Left lung (tissue), 10 donors: ENCODE measurements around the gene CDC73. TPM values are rescaled to one million over a fixed set of nuclear protein-coding genes. Genes with fewer than 3 reads are reported as not detected.

Source experiments
- ATAC-seq: fragments of 200-7000 bp; cut with Tn5 transposase; one replicate; pipeline ENCODE4 v1.9.1; 2020; ENCODE audit warnings: moderate library complexity
- DNase-seq, 4 donors: peaks; one replicate each; pipeline ENCODE4 v3.0.0-alpha.2; 2013 to 2020
- H3K27ac ChIP-seq, 2 donors: fragments of 200-600 bp; sonication (generic) in 1 of 2; one replicate each; pipeline versions ENCODE4 v1.5.0 to v1.8.0; 2020 to 2021
- H3K27me3 ChIP-seq, 2 donors: fragments of 200-600 bp; sonication (generic) in 1 of 2; one replicate each; pipeline versions ENCODE4 v1.5.0 to v1.8.0; 2020 to 2021
- H3K36me3 ChIP-seq, 2 donors: fragments of 200-600 bp; sonication (generic) in 1 of 2; one replicate each; pipeline versions ENCODE4 v1.5.0 to v1.8.0; 2020 to 2021
- H3K4me1 ChIP-seq, 2 donors: fragments of 200-600 bp; one replicate each; pipeline ENCODE4 v1.8.0; 2021
- H3K4me3 ChIP-seq, 2 donors: fragments of 200-600 bp; sonication (generic) in 1 of 2; one replicate each; pipeline versions ENCODE4 v1.5.0 to v1.8.0; 2020 to 2021; ENCODE audit warnings: mild to moderate bottlenecking in 1 of 2
- H3K9me3 ChIP-seq, 2 donors: fragments of 200-600 bp; sonication (generic) in 1 of 2; one replicate each; pipeline versions ENCODE4 v1.5.0 to v1.8.0; 2020 to 2021
- intact Hi-C, 2 donors: fragments of 100-400 bp; cut with DNase I; formaldehyde crosslinking; loops; one replicate each; pipeline versions ENCODE4 v1.11.2 to v1.14.2; 2022
- polyA plus RNA-seq, 6 donors: library from polyadenylated mRNA; unstranded; fragments of 120-200 nt; gene quantifications; one replicate each; pipeline ENCODE4 v1.2.1, GENCODE V29; 2013; ENCODE audit not compliant: insufficient read length in 6 of 6
- total RNA-seq, 2 donors: library from RNA; stranded (reverse); fragmentation: NEBNext Ultra II Directional; extraction: Animal tissue kit (Norgen Biotek cat#: 25700); gene quantifications; one replicate each; pipeline ENCODE4 v1.2.1, GENCODE V29; 2021
- TF ChIP-seq, protein P1 (sequence below), 2 donors: fragments of 200-600 bp; sonication (generic) in 1 of 2; IDR thresholded peaks; one replicate each; pipeline versions ENCODE4 v1.5.0 to v1.8.0; 2021; ENCODE audit warnings: antibody characterized with exemption in 2 of 2
- donor health status: DM: no; HTN: yes; CAD: no.
- donor health status: DM: no; HTN: no; CAD: no.

CDC73 gene
- total and polyA plus RNA-seq, 8 donors: 45.2 to 56.4 (median 53.2) TPM

DNA sequence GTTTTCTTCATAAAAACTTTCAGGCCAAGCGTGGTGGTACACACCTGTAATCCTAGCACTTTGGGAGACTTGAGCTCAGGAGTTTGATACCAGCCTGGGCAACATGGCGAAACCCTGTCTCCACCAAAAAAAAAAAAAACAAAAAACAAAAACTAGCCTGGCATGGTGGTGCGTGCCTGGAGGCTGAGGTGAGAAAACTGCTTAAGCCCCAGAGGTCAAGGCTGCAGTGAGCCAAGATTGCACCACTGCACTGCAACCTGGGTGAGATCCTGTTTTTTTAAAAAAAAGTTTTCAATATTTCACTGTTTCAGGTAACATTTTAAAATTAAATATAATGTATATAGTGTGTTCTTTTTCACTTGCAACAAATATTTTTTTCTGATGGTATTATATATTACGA, 78.1 kb downstream of the CDC73 start:
- no peak overlapping the region for H3K4me3 ChIP-seq
- H3K36me3 ChIP-seq: peaks cover 0 to 4% of the 10 kb centered on the region in 2 donors
- no peaks in the 10 kb centered on the region for H3K27me3 ChIP-seq
- no peak overlapping the region for H3K27ac ChIP-seq
- ATAC-seq: no peak
- intact Hi-C loops: no loop called here
- TF ChIP-seq, protein P1, sequence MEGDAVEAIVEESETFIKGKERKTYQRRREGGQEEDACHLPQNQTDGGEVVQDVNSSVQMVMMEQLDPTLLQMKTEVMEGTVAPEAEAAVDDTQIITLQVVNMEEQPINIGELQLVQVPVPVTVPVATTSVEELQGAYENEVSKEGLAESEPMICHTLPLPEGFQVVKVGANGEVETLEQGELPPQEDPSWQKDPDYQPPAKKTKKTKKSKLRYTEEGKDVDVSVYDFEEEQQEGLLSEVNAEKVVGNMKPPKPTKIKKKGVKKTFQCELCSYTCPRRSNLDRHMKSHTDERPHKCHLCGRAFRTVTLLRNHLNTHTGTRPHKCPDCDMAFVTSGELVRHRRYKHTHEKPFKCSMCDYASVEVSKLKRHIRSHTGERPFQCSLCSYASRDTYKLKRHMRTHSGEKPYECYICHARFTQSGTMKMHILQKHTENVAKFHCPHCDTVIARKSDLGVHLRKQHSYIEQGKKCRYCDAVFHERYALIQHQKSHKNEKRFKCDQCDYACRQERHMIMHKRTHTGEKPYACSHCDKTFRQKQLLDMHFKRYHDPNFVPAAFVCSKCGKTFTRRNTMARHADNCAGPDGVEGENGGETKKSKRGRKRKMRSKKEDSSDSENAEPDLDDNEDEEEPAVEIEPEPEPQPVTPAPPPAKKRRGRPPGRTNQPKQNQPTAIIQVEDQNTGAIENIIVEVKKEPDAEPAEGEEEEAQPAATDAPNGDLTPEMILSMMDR (IDR thresholded peaks at IDR 0.05): no peak
- no peak for DNase-seq
- H3K9me3 ChIP-seq: no peaks in the 10 kb centered on the region
- H3K4me1 ChIP-seq: no peaks in the 10 kb centered on the region

- ATAC-seq (no peak), DNase-seq (no peak)
- Histone ChIP-seq H3K36me3 (peaks cover 0 to 14% of the 10 kb centered on the region in 2 donors), H3K4me1 (no peaks in the 10 kb centered on the region), H3K4me3 (no peak overlapping the region), H3K9me3 (peaks cover 0 to 2% of the 10 kb centered on the region in 2 donors), H3K27ac (no peak overlapping the region), H3K27me3 (no peaks in the 10 kb centered on the region)
- TF ChIP-seq, protein P1 (IDR thresholded peaks at IDR 0.05): no peak
- intact Hi-C loops: no loop called here
Measured at GRCh38 chr1:193201021-193201420, 79.2 kb downstream of the CDC73 start.

- intact Hi-C loops: no loop called here
- Histone ChIP-seq H3K27me3 (no peaks in the 10 kb centered on the region), H3K36me3 (peaks cover 0 to 57% of the 10 kb centered on the region in 2 donors), H3K9me3 (peaks cover 0 to 16% of the 10 kb centered on the region in 2 donors), H3K4me1 (peaks cover 0 to 11% of the 10 kb centered on the region in 2 donors), H3K4me3 (no peak overlapping the region), H3K27ac (no peak overlapping the region)
- DNase-seq (no peak), ATAC-seq (no peak)
- TF ChIP-seq, protein P1 (IDR thresholded peaks at IDR 0.05): no peak
Measured at GRCh38 chr1:193210996-193211395, 89.2 kb downstream of the CDC73 start.

DNA sequence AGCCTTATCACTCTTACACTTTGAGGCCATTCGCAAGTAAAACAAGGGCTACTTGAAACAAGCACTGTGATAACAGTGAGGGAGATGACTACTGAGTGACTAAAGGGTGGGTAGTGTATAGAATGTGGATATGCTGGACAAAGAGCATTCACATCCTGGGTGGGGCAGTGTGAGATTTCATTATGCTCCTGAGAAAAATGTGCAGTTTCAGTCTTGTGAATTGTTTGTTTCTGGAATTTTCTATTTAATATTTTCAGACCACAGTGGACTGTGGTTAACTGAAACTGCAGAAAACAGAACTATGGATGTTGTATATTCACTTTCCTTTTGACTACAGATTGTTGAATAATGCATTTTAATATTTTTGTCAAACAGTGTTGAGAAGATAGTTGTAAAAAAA, 89.7 kb downstream of the CDC73 start:
- intact Hi-C loops: no loop called here
- Histone ChIP-seq H3K4me3 (no peak overlapping the region), H3K27ac (no peak overlapping the region), H3K27me3 (no peaks in the 10 kb centered on the region), H3K9me3 (peaks cover 0 to 10% of the 10 kb centered on the region in 2 donors), H3K4me1 (peaks cover 0 to 11% of the 10 kb centered on the region in 2 donors), H3K36me3 (peaks cover 0 to 56% of the 10 kb centered on the region in 2 donors)
- ATAC-seq (peak; percentile 79), DNase-seq (no peak)
- TF ChIP-seq, protein P1 (IDR thresholded peaks at IDR 0.05): no peak

DNA sequence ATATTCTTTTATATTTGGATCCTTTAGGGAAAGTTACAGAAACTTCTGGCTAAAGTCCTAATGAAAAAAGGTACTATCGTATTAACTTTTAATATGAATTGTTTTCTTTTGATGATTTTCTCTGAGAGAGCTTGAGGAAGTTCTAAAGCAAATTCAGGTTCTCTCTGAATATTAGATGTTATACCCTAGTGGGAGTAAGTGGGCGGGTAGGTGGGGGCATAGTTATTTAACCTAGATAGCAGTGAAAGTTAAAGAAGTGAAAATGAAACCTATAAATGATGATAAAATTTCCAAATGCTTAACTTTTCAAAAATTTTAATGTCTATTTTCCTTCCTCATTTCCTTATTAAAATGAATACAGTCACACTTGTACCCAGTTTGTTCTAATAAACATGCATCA, 90.8 kb downstream of the CDC73 start:
- intact Hi-C loops: no loop called here
- ATAC-seq (no peak), DNase-seq (no peak)
- Histone ChIP-seq H3K27me3 (no peaks in the 10 kb centered on the region), H3K36me3 (peaks cover 0 to 50% of the 10 kb centered on the region in 2 donors), H3K27ac (no peak overlapping the region), H3K9me3 (peaks cover 0 to under 1% of the 10 kb centered on the region in 2 donors), H3K4me3 (no peak overlapping the region), H3K4me1 (peaks cover 0 to 11% of the 10 kb centered on the region in 2 donors)
- TF ChIP-seq, protein P1 (IDR thresholded peaks at IDR 0.05): no peak
